Lung (tissue), 12 donors: Measurements from ENCODE around the gene AGPAT2. TPM values are rescaled to one million over a fixed set of nuclear protein-coding genes. Genes with fewer than 3 reads are reported as not detected.

ENCODE experiments used
- ATAC-seq: fragments of 200-7000 bp; cut with Tn5 transposase; one replicate; pipeline ENCODE4 v1.9.1; 2020; ENCODE audit warnings: moderate number of reproducible peaks; ENCODE audit not compliant: insufficient read depth, low FRiP score
- DNase-seq, 3 donors: peaks; one replicate each; pipeline ENCODE4 v3.0.0-alpha.2; 2013 to 2017
- H3K27ac ChIP-seq, 2 donors: one replicate each; pipeline ENCODE4 v1.5.1; 2013; ENCODE audit warnings: mild to moderate bottlenecking in 2 of 2, moderate library complexity in 2 of 2, control low read depth in 1 of 2, inconsistent platforms in 1 of 2, low read depth in 1 of 2, low read length in 1 of 2
- H3K27me3 ChIP-seq, 3 donors: one replicate each; pipeline ENCODE4 v1.5.1; 2013; ENCODE audit warnings: low read length in 2 of 3; ENCODE audit not compliant: control insufficient read depth in 3 of 3, insufficient read depth in 3 of 3
- H3K36me3 ChIP-seq, 4 donors: one replicate each; pipeline ENCODE4 v1.5.1; 2013; ENCODE audit warnings: low read length in 4 of 4, mild to moderate bottlenecking in 1 of 4, moderate library complexity in 1 of 4; ENCODE audit not compliant: control insufficient read depth in 4 of 4, insufficient read depth in 4 of 4
- H3K4me1 ChIP-seq, 5 donors: one replicate each; pipeline ENCODE4 v1.5.1; 2013; ENCODE audit warnings: low read length in 5 of 5, mild to moderate bottlenecking in 2 of 5, moderate library complexity in 1 of 5; ENCODE audit not compliant: control insufficient read depth in 5 of 5, insufficient read depth in 5 of 5
- H3K4me3 ChIP-seq: one replicate; pipeline ENCODE4 v1.5.1; 2013; ENCODE audit warnings: mild to moderate bottlenecking, control low read depth, moderate library complexity
- H3K9ac ChIP-seq, 2 donors: one replicate each; pipeline ENCODE4 v1.5.1; 2013; ENCODE audit warnings: low read length in 2 of 2, control low read depth in 1 of 2; ENCODE audit not compliant: insufficient read depth in 1 of 2
- H3K9me3 ChIP-seq, 4 donors: one replicate each; pipeline ENCODE4 v1.5.1; 2013; ENCODE audit warnings: low read length in 3 of 4, mild to moderate bottlenecking in 1 of 4, moderate library complexity in 1 of 4; ENCODE audit not compliant: control insufficient read depth in 4 of 4, insufficient read depth in 3 of 4
- CTCF ChIP-seq: IDR thresholded peaks from 2 replicates; pipeline ENCODE4 v1.5.1; 2012; ENCODE audit warnings: mild to moderate bottlenecking; ENCODE audit errors: control extremely low read depth, extremely low read depth
- WGBS, 2 donors: extraction: QIAGEN DNeasy Blood & Tissue Kit; methylation state at CpG; one replicate each; pipeline ENCODE4 v1.1.7; 2013; 5-methylcytosine and 5-hydroxymethylcytosine counted together
- polyA plus RNA-seq, 2 donors: library from polyadenylated mRNA; stranded (reverse); fragments of 200-250 nt; gene quantifications; one replicate each; pipeline ENCODE4 v1.2.1, GENCODE V29; 2013
- total RNA-seq, 2 donors: library from RNA; depleted of rRNA in 1 of 2; stranded (reverse); fragments of >200 nt in 1 of 2; gene quantifications; one replicate each; pipeline ENCODE4 v1.2.1, GENCODE V29; 2014 to 2021
- donor health status: control.
- donor health status: control.
- donor health status: Bipolar disorder and iron deficiency.
- donor health status: healthy.
- donor health status: DM: yes; HTN: yes; CAD: no.

Gene AGPAT2
- total and polyA plus RNA-seq, 4 donors: 81.7 to 277 (median 177) TPM

- Histone ChIP-seq H3K4me3 (no peak overlapping the region), H3K36me3 (peaks cover 5 to 47% (median 24%) of the 10 kb centered on the region in 4 donors), H3K9me3 (no peaks in the 10 kb centered on the region), H3K27ac (peak overlapping the region in 1 of 2 donors; percentile 23), H3K27me3 (no peaks in the 10 kb centered on the region), H3K4me1 (peaks cover 0 to 31% (median 19%) of the 10 kb centered on the region in 5 donors), H3K9ac (no peak overlapping the region)
- 78 to 88% methylated on average over 31 of the region's 31 CpGs for WGBS, 2 donors
- ATAC-seq: no peak
- no peak for TF ChIP-seq CTCF
- no peak for DNase-seq
Measured at GRCh38 chr9:136722093-136722968, 35.1 kb upstream of the AGPAT2 start.

GRCh38 chr9:136721339-136722092 lies 34.3 kb upstream of the AGPAT2 start:
- Histone ChIP-seq H3K4me1 (peaks cover 0 to 27% (median 19%) of the 10 kb centered on the region in 5 donors), H3K9me3 (no peaks in the 10 kb centered on the region), H3K4me3 (no peak overlapping the region), H3K27ac (peak overlapping the region; percentile 38 to 68), H3K27me3 (no peaks in the 10 kb centered on the region), H3K9ac (no peak overlapping the region), H3K36me3 (peaks cover 5 to 46% (median 23%) of the 10 kb centered on the region in 4 donors)
- 66 to 68% methylated on average over 30 of the region's 30 CpGs for WGBS, 2 donors
- DNase-seq (no peak), ATAC-seq (no peak)
- no peak for TF ChIP-seq CTCF

GRCh38 chr9:136720898-136721338 lies 33.7 kb upstream of the AGPAT2 start:
- DNase-seq (no peak), ATAC-seq (no peak)
- Histone ChIP-seq H3K9ac (no peak overlapping the region), H3K27ac (peak overlapping the region; percentile 43 to 79), H3K36me3 (peaks cover 5 to 41% (median 17%) of the 10 kb centered on the region in 4 donors), H3K4me3 (no peak overlapping the region), H3K9me3 (no peaks in the 10 kb centered on the region), H3K27me3 (no peaks in the 10 kb centered on the region), H3K4me1 (peaks cover 0 to 23% (median 13%) of the 10 kb centered on the region in 5 donors)
- no peak for TF ChIP-seq CTCF
- WGBS, 2 donors: 69 to 74% methylated on average over 10 to 11 of the region's 11 CpGs
